Neural cell (in vitro differentiated cells): ENCODE measurements around the gene SLC30A5. TPM values are rescaled to one million over a fixed set of nuclear protein-coding genes. Genes with fewer than 3 reads are reported as not detected.
"Not testable (repeated sequence)": the region's sequence is repeated elsewhere in the genome, so short reads cannot be mapped to it uniquely, and the experiment has no call there.

Source experiments
- H2AFZ ChIP-seq: fragments of 200-600, 300-800 bp; sonication (generic), shearing (Covaris generic); 2 replicates; pipeline ENCODE4 v1.6.0; 2014; ENCODE audit warnings: low read depth, mild to moderate bottlenecking, antibody characterized with exemption, low read length, moderate library complexity
- H3F3A ChIP-seq: fragments of 200-600 bp; shearing (Covaris generic); 2 replicates; pipeline ENCODE4 v1.6.1; 2016; ENCODE audit warnings: mild to moderate bottlenecking, moderate library complexity, mixed read lengths, antibody characterized with exemption, low read length; ENCODE audit not compliant: insufficient read depth, poor library complexity, severe bottlenecking
- H3K27ac ChIP-seq: fragments of 200-600, 300-800 bp; sonication (generic), shearing (Covaris generic); 2 replicates; pipeline ENCODE4 v1.5.1; 2014; ENCODE audit warnings: mild to moderate bottlenecking, low read length, moderate library complexity
- H3K27me3 ChIP-seq: fragments of 300-800, 200-600 bp; sonication (generic), shearing (Covaris generic); 2 replicates; pipeline ENCODE4 v1.6.0; 2014; ENCODE audit warnings: mild to moderate bottlenecking, low read depth, low read length, moderate library complexity; ENCODE audit not compliant: insufficient read depth
- H3K36me3 ChIP-seq: fragments of 300-800, 200-600 bp; sonication (generic), shearing (Covaris generic); 2 replicates; pipeline ENCODE4 v1.5.1; 2014; ENCODE audit warnings: mild to moderate bottlenecking, antibody characterized with exemption, low read length, moderate library complexity; ENCODE audit not compliant: insufficient read depth
- H3K4me2 ChIP-seq: fragments of 300-800, 200-600 bp; sonication (generic), shearing (Covaris generic); 2 replicates; pipeline ENCODE4 v1.6.0; 2014; ENCODE audit warnings: mild to moderate bottlenecking, low read length
- H3K4me3 ChIP-seq: fragments of 300-800, 200-600 bp; sonication (generic), shearing (Covaris generic); 2 replicates; pipeline ENCODE4 v1.5.1; 2014; ENCODE audit warnings: mild to moderate bottlenecking, low read length, moderate library complexity
- H3K79me2 ChIP-seq: fragments of 200-600 bp; shearing (Covaris generic); replicated peaks from 2 replicates; pipeline ENCODE4 v1.6.0; 2014; ENCODE audit warnings: mild to moderate bottlenecking, low read length, moderate library complexity; ENCODE audit not compliant: insufficient read depth
- H3K9ac ChIP-seq: fragments of 300-800, 200-600 bp; sonication (generic), shearing (Covaris generic); 2 replicates; pipeline ENCODE4 v1.6.1; 2016; ENCODE audit warnings: mild to moderate bottlenecking, low read length, mixed read lengths
- H3K9me2 ChIP-seq: fragments of 200-600 bp; shearing (Covaris generic); 2 replicates; pipeline ENCODE4 v1.6.1; 2016; ENCODE audit warnings: mild to moderate bottlenecking, low read length, mixed read lengths; ENCODE audit not compliant: insufficient read depth
- H3K9me3 ChIP-seq: fragments of 200-600, 300-800 bp; sonication (generic), shearing (Covaris generic); 2 replicates; pipeline ENCODE4 v1.6.1; 2016; ENCODE audit warnings: mild to moderate bottlenecking, mixed run types, low read length, moderate library complexity, mixed read lengths
- H4K20me1 ChIP-seq: fragments of 200-600 bp; shearing (Covaris generic); 2 replicates; pipeline ENCODE4 v1.6.1; 2016; ENCODE audit warnings: mild to moderate bottlenecking, mixed run types; ENCODE audit not compliant: insufficient read depth
- CTCF ChIP-seq: fragments of 450-650 bp; IDR thresholded peaks from 2 replicates; pipeline ENCODE4 v1.5.1; 2014; ENCODE audit warnings: antibody characterized with exemption, mild to moderate bottlenecking, moderate library complexity; ENCODE audit not compliant: poor library complexity, severe bottlenecking
- EP300 ChIP-seq: fragments of 450-650 bp; conservative IDR thresholded peaks from 2 replicates; pipeline ENCODE4 v1.6.1; 2014; ENCODE audit warnings: antibody characterized with exemption, mild to moderate bottlenecking, moderate library complexity; ENCODE audit not compliant: poor library complexity, severe bottlenecking
- EZH2 ChIP-seq: fragments of 200-600, 300-800 bp; shearing (Covaris generic), sonication (generic); IDR thresholded peaks from 2 replicates; pipeline ENCODE4 v1.6.1; 2014; ENCODE audit warnings: antibody characterized with exemption, low read length, borderline replicate concordance, mild to moderate bottlenecking; ENCODE audit not compliant: insufficient read depth, poor library complexity, severe bottlenecking
- MXI1 ChIP-seq: fragments of 450-650 bp; conservative IDR thresholded peaks from 2 replicates; pipeline ENCODE4 v1.6.1; 2014; ENCODE audit warnings: antibody characterized with exemption, mild to moderate bottlenecking; ENCODE audit not compliant: poor library complexity, severe bottlenecking
- POLR2AphosphoS5 ChIP-seq: IDR thresholded peaks from 2 replicates; pipeline ENCODE4 v1.6.1; 2012
- RAD21 ChIP-seq: fragments of 450-650 bp; conservative IDR thresholded peaks from 2 replicates; pipeline ENCODE4 v1.6.1; 2014; ENCODE audit warnings: antibody characterized with exemption, mild to moderate bottlenecking, moderate library complexity
- REST ChIP-seq: IDR thresholded peaks from 2 replicates; pipeline ENCODE4 v1.6.1; 2012; ENCODE audit warnings: borderline replicate concordance
- SMC3 ChIP-seq: fragments of 450-650 bp; conservative IDR thresholded peaks from 2 replicates; pipeline ENCODE4 v1.6.1; 2014; ENCODE audit warnings: antibody characterized with exemption, mild to moderate bottlenecking, moderate library complexity; ENCODE audit not compliant: poor library complexity
- TAF1 ChIP-seq: IDR thresholded peaks from 2 replicates; pipeline ENCODE4 v1.6.1; 2012; ENCODE audit warnings: low read depth
- polyA plus RNA-seq: library from polyadenylated mRNA; depleted of rRNA; stranded (reverse); fragments of >200 nt; gene quantifications from 2 replicates; pipeline ENCODE4 v1.2.3, GENCODE V29; 2014

The SLC30A5 gene
- polyA plus RNA-seq, 1 donor from 2014 or later: 44.1 TPM

DNA sequence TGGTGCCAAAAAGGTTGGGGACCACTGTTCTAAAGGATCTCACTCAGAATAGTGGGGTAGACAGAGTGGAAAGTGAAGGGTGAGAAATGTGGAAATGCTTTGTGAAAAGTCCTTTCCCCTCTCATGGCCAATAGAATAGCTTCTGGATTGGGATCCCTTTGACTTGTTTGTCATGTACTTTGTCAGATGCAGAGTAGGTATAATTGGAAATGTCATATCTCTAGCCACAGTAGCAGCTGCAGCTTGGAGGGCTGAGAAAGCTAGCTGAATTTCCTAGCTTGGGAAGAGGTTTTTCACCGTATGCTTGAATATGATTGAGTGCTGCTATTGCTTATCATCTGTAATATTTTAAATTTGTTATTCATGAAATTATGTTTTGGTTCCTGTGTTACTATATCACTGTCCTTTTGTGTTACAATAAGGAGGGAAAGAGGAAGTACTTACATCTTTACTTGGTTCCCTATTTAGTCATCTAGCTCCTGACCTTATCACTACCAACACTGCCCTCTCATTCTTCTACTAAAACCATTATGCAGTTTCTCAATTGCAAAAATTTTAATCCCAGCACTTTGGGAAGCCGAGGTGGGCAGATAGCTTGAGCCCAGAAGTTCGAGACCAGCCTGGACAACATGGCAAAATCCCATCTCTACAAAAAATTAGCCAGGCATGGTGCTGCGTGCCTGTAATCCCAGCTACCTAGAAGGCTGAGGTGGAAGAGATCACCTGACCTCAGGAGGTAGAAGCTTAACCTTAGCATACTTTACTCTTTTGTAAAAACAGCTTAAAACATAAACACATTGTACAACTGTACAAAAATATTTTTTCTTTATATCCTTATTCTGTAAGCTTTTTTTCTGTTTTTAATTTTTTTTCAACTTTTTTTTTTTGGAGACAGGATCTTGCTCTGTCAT, 12.4 kb downstream of the SLC30A5 start:
- Histone ChIP-seq H4K20me1 (no peaks in the 10 kb centered on the region), H3K9me2 (no peaks in the 10 kb centered on the region), H3K4me2 (no peak overlapping the region), H3K4me3 (no peak overlapping the region), H3K27me3 (no peaks in the 10 kb centered on the region), H2AFZ (no peak overlapping the region), H3K27ac (no peak overlapping the region), H3K9me3 (no peaks in the 10 kb centered on the region), H3K36me3 (peaks cover 13% of the 10 kb centered on the region), H3K9ac (no peak overlapping the region), H3F3A (no peaks in the 10 kb centered on the region), H3K79me2 (no peaks in the 10 kb centered on the region)
- no peak for TF ChIP-seq MXI1
- TF ChIP-seq EP300: no peak
- TF ChIP-seq CTCF: no peak
- TF ChIP-seq RAD21: no peak
- TF ChIP-seq POLR2AphosphoS5: no peak
- no peak for TF ChIP-seq TAF1
- TF ChIP-seq EZH2: no peak
- no peak for TF ChIP-seq REST
- TF ChIP-seq SMC3: no peak

GRCh38 chr5:69108367-69108766, 14.6 kb downstream of the SLC30A5 start:
- not testable (repeated sequence) for H3K9ac ChIP-seq, H2AFZ ChIP-seq, H3K79me2 ChIP-seq, H3F3A ChIP-seq, H3K4me3 ChIP-seq, H3K9me2 ChIP-seq, H3K4me2 ChIP-seq, H3K27me3 ChIP-seq, H3K9me3 ChIP-seq, H3K27ac ChIP-seq, H4K20me1 ChIP-seq
- H3K36me3 ChIP-seq: peaks cover 13% of the 10 kb centered on the region
